Psoas muscle (tissue), 8 donors: ENCODE data around the gene AANAT. TPM values are rescaled to one million over a fixed set of nuclear protein-coding genes. Genes with fewer than 3 reads are reported as not detected.
"Not testable (repeated sequence)": the region's sequence is repeated elsewhere in the genome, so short reads cannot be mapped to it uniquely, and the experiment has no call there.

Experiments
- ATAC-seq, 4 donors: fragments of 200-7000 bp; cut with Tn5 transposase; one replicate each; pipeline ENCODE4 v1.9.1; 2020; ENCODE audit warnings: moderate library complexity in 3 of 4, mild to moderate bottlenecking in 2 of 4
- DNase-seq, 2 donors: peaks; one replicate each; pipeline ENCODE4 v3.0.0-alpha.2; 2020
- H3K27ac ChIP-seq: fragments of 200-600 bp; one replicate; pipeline ENCODE4 v1.8.0; 2022
- H3K27me3 ChIP-seq, 3 donors: fragments of 200-600 bp in 1 of 3; one replicate each; pipeline versions ENCODE4 v1.6.1 to v1.8.0; 2013 to 2022; ENCODE audit warnings: low read length in 2 of 3, mild to moderate bottlenecking in 2 of 3, moderate library complexity in 1 of 3; ENCODE audit not compliant: insufficient read depth in 3 of 3
- H3K36me3 ChIP-seq, 2 donors: fragments of 200-600 bp in 1 of 2; one replicate each; pipeline versions ENCODE4 v1.6.1 to v1.8.0; 2013 to 2022; ENCODE audit warnings: low read depth in 1 of 2, mild to moderate bottlenecking in 1 of 2, moderate library complexity in 1 of 2; ENCODE audit not compliant: insufficient read depth in 1 of 2
- H3K4me1 ChIP-seq: fragments of 200-600 bp; one replicate; pipeline ENCODE4 v1.8.0; 2022
- H3K4me3 ChIP-seq: fragments of 200-600 bp; one replicate; pipeline ENCODE4 v1.8.0; 2022; ENCODE audit warnings: mild to moderate bottlenecking
- H3K9me3 ChIP-seq: fragments of 200-600 bp; one replicate; pipeline ENCODE4 v1.8.0; 2022
- CTCF ChIP-seq: fragments of 200-600 bp; IDR thresholded peaks from one replicate; pipeline ENCODE4 v1.8.0; 2022; ENCODE audit warnings: antibody characterized with exemption
- WGBS, 3 donors: extraction: QIAGEN DNeasy Blood & Tissue Kit; methylation state at CpG; one replicate each; pipeline versions ENCODE4 v1.1.6 to v1.1.7; 2013; 5-methylcytosine and 5-hydroxymethylcytosine counted together
- intact Hi-C, 2 donors: fragments of 100-400 bp; cut with DNase I; formaldehyde crosslinking; loops; one replicate each; pipeline versions ENCODE4 v1.11.0 to v1.14.2; 2022
- polyA plus RNA-seq, 3 donors: library from polyadenylated mRNA; stranded (reverse); fragments of 200-250 nt; gene quantifications; one replicate each; pipeline ENCODE4 v1.2.3, GENCODE V29; 2013
- total RNA-seq, 4 donors: library from RNA; stranded (reverse); fragmentation: NEBNext Ultra II Directional in 2 of 4; extraction: Animal tissue kit (Norgen Biotek cat#: 25700) in 2 of 4; gene quantifications; one replicate each; pipeline versions ENCODE4 v1.2.1 to v1.2.4, GENCODE V29; 2021 to 2023
- donor health status: healthy with polysubstance abuse.
- donor health status: DM: no; HTN: no; CAD: no; lungs with moderate emphysema.
- donor health status: Bipolar disorder and iron deficiency.
- donor health status: healthy.
- donor health status: DM: yes; HTN: yes; CAD: no.
- donor health status: DM: no; HTN: no; CAD: no.
- donor health status: DM: no; HTN: no; CAD: no.
- donor health status: DM: yes; HTN: yes; CAD: no.

AANAT gene
- total and polyA plus RNA-seq, 7 donors, result 0.09 to 0.13 TPM; not detected in 5

GRCh38 chr17:76510831-76511244 is 43.4 kb downstream of the AANAT start:
- ATAC-seq (no peak), DNase-seq (no peak)
- Histone ChIP-seq H3K4me1 (peaks cover 13% of the 10 kb centered on the region), H3K4me3 (no peak overlapping the region), H3K27me3 (no peaks in the 10 kb centered on the region), H3K27ac (no peak overlapping the region), H3K9me3 (no peaks in the 10 kb centered on the region), H3K36me3 (no peaks in the 10 kb centered on the region)
- TF ChIP-seq CTCF, result no peak
- WGBS, 3 donors, result 10 to 25% (median 11%) methylated on average over 9 of the region's 9 CpGs
- intact Hi-C loops, result no loop called here

- intact Hi-C loops, result no loop called here
- no peak for DNase-seq
- Histone ChIP-seq H3K27me3 (no peaks in the 10 kb centered on the region), H3K36me3 (no peaks in the 10 kb centered on the region), H3K9me3 (no peaks in the 10 kb centered on the region), H3K27ac (no peak overlapping the region), H3K4me3 (no peak overlapping the region), H3K4me1 (peaks cover 11% of the 10 kb centered on the region)
- TF ChIP-seq CTCF, result no peak
- ATAC-seq, result no peak
- WGBS, 3 donors, result 88 to 92% (median 91%) methylated on average over 13 of the region's 13 CpGs
Observed at GRCh38 chr17:76511668-76512365, 44.4 kb downstream of the AANAT start.

- H3K9me3 ChIP-seq, result no peaks in the 10 kb centered on the region
- TF ChIP-seq CTCF, result no peak
- ATAC-seq (no peak), DNase-seq (no peak)
- H3K36me3 ChIP-seq, result no peaks in the 10 kb centered on the region
- H3K27ac ChIP-seq, result no peak overlapping the region
- no peaks in the 10 kb centered on the region for H3K27me3 ChIP-seq
- H3K4me1 ChIP-seq, result peaks cover 11% of the 10 kb centered on the region
- 82 to 87% (median 85%) methylated on average over 22 of the region's 22 CpGs for WGBS, 3 donors
- intact Hi-C loops, result no loop called here
- H3K4me3 ChIP-seq, result no peak overlapping the region
Observed at GRCh38 chr17:76512366-76513305, 45.2 kb downstream of the AANAT start.

GRCh38 chr17:76513306-76513692 is 45.9 kb downstream of the AANAT start:
- intact Hi-C loops, result no loop called here
- Histone ChIP-seq H3K27ac (no peak overlapping the region), H3K4me3 (no peak overlapping the region), H3K4me1 (peaks cover 11% of the 10 kb centered on the region), H3K36me3 (no peaks in the 10 kb centered on the region), H3K9me3 (no peaks in the 10 kb centered on the region), H3K27me3 (no peaks in the 10 kb centered on the region)
- ATAC-seq (no peak), DNase-seq (no peak)
- WGBS, 3 donors, result 71 to 74% (median 72%) methylated on average over 6 of the region's 6 CpGs
- no peak for TF ChIP-seq CTCF

- H3K36me3 ChIP-seq, DNase-seq, H3K4me3 ChIP-seq, ATAC-seq, H3K9me3 ChIP-seq, H3K27me3 ChIP-seq, intact Hi-C loops: not testable (repeated sequence)
- Histone ChIP-seq H3K4me1 (peaks cover 11% of the 10 kb centered on the region), H3K27ac (peak overlapping the region; percentile 86)
- WGBS, 3 donors, result 96 to 100% (median 98%) methylated on average over 6 of the region's 6 CpGs
Observed at GRCh38 chr17:76514355-76514754, 47.0 kb downstream of the AANAT start.
